Suprapubic skin (tissue), 4 donors: Measurements from ENCODE around the gene SV2C. TPM values are rescaled to one million over a fixed set of nuclear protein-coding genes. Genes with fewer than 3 reads are reported as not detected.

Experiments
- DNase-seq, 2 donors: peaks; one replicate each; pipeline ENCODE4 v3.0.0-alpha.2; 2019; ENCODE audit warnings: low spot score in 2 of 2
- H3K27ac ChIP-seq: fragments of 200-600 bp; sonication (generic); one replicate; pipeline ENCODE4 v1.5.1; 2019
- H3K27me3 ChIP-seq: fragments of 200-600 bp; sonication (generic); one replicate; pipeline ENCODE4 v1.5.1; 2019
- H3K36me3 ChIP-seq: fragments of 200-600 bp; sonication (generic); one replicate; pipeline ENCODE4 v1.5.1; 2019
- H3K4me1 ChIP-seq: fragments of 200-600 bp; sonication (generic); one replicate; pipeline ENCODE4 v1.5.1; 2019
- H3K4me3 ChIP-seq: fragments of 200-600 bp; sonication (generic); one replicate; pipeline ENCODE4 v1.5.1; 2019; ENCODE audit warnings: mild to moderate bottlenecking
- H3K9me3 ChIP-seq: fragments of 200-600 bp; sonication (generic); one replicate; pipeline ENCODE4 v1.5.1; 2019
- CTCF ChIP-seq, 2 donors: fragments of 200-600 bp in 1 of 2; fragments of 450-650 bp in 1 of 2; sonication (generic) in 1 of 2; IDR thresholded peaks; one replicate each; pipeline ENCODE4 v1.5.1; 2016 to 2019; ENCODE audit warnings: antibody characterized with exemption in 2 of 2, mild to moderate bottlenecking in 1 of 2, moderate library complexity in 1 of 2
- EP300 ChIP-seq: sonication (generic); formaldehyde crosslinking; IDR thresholded peaks from one replicate; pipeline ENCODE4 v1.6.1; 2017; ENCODE audit warnings: antibody characterized with exemption
- POLR2A ChIP-seq, 2 donors: fragments of 450-650 bp; IDR thresholded peaks; one replicate each; pipeline ENCODE4 v1.6.1; 2017; ENCODE audit warnings: antibody characterized with exemption in 2 of 2, mild to moderate bottlenecking in 2 of 2, moderate library complexity in 2 of 2
- POLR2AphosphoS5 ChIP-seq, 3 donors: sonication (generic); formaldehyde crosslinking; IDR thresholded peaks; one replicate each; pipeline ENCODE4 v1.6.1; 2017; ENCODE audit warnings: antibody characterized with exemption in 3 of 3
- WGBS: methylation state at CpG from one replicate; pipeline ENCODE4 v1.1.5; 2018; 5-methylcytosine and 5-hydroxymethylcytosine counted together
- total RNA-seq, 4 donors: library from RNA; depleted of rRNA; stranded (reverse); fragments of >200 nt; gene quantifications; one replicate each; pipeline ENCODE4 v1.1.0, GENCODE V29; 2016

Gene SV2C
- total RNA-seq, 4 donors from 2014 or later, result 0.16 to 0.30 (median 0.23) TPM; not detected in 1

- TF ChIP-seq EP300 (no peak), POLR2AphosphoS5 (IDR thresholded peaks at IDR 0.05) (no peak)
- Histone ChIP-seq H3K27ac (no peak overlapping the region), H3K9me3 (no peaks in the 10 kb centered on the region), H3K27me3 (no peaks in the 10 kb centered on the region), H3K4me1 (no peaks in the 10 kb centered on the region), H3K4me3 (no peak overlapping the region), H3K36me3 (no peaks in the 10 kb centered on the region)
- 91% methylated on average over 5 of the region's 5 CpGs for WGBS
- no peak for DNase-seq
Measured at GRCh38 chr5:76264681-76265080, 181.5 kb downstream of the SV2C start.

- no peak for DNase-seq
- Histone ChIP-seq H3K27me3 (no peaks in the 10 kb centered on the region), H3K27ac (no peak overlapping the region), H3K4me1 (peaks cover 6% of the 10 kb centered on the region), H3K4me3 (no peak overlapping the region), H3K9me3 (no peaks in the 10 kb centered on the region), H3K36me3 (no peaks in the 10 kb centered on the region)
- WGBS, result 66% methylated on average over 10 of the region's 10 CpGs
- no peak for TF ChIP-seq POLR2A (IDR thresholded peaks at IDR 0.05)
- no peak for TF ChIP-seq POLR2AphosphoS5 (IDR thresholded peaks at IDR 0.05)
- TF ChIP-seq CTCF (IDR thresholded peaks at IDR 0.05), result no peak
- no peak for TF ChIP-seq EP300
Measured at GRCh38 chr5:76269259-76269931, 186.2 kb downstream of the SV2C start.

GRCh38 chr5:76269932-76270610, 186.9 kb downstream of the SV2C start:
- H3K9me3 ChIP-seq, result no peaks in the 10 kb centered on the region
- H3K36me3 ChIP-seq, result no peaks in the 10 kb centered on the region
- no peak overlapping the region for H3K27ac ChIP-seq
- TF ChIP-seq POLR2AphosphoS5 (IDR thresholded peaks at IDR 0.05), result no peak
- no peak for TF ChIP-seq POLR2A (IDR thresholded peaks at IDR 0.05)
- TF ChIP-seq EP300, result no peak
- no peak for TF ChIP-seq CTCF (IDR thresholded peaks at IDR 0.05)
- H3K27me3 ChIP-seq, result no peaks in the 10 kb centered on the region
- H3K4me1 ChIP-seq, result peaks cover 6% of the 10 kb centered on the region
- 10% methylated on average over 1 of the region's 1 CpG for WGBS
- DNase-seq, result no peak
- H3K4me3 ChIP-seq, result no peak overlapping the region

- TF ChIP-seq POLR2AphosphoS5 (IDR thresholded peaks at IDR 0.05), result no peak
Measured at GRCh38 chr5:76271836-76272235, 188.7 kb downstream of the SV2C start.

GRCh38 chr5:76273206-76273885, 190.2 kb downstream of the SV2C start:
- H3K27me3 ChIP-seq, result no peaks in the 10 kb centered on the region
- no peaks in the 10 kb centered on the region for H3K36me3 ChIP-seq
- no peaks in the 10 kb centered on the region for H3K9me3 ChIP-seq
- no peak for TF ChIP-seq EP300
- no peak for TF ChIP-seq POLR2AphosphoS5 (IDR thresholded peaks at IDR 0.05)
- TF ChIP-seq POLR2A (IDR thresholded peaks at IDR 0.05), result no peak
- TF ChIP-seq CTCF (IDR thresholded peaks at IDR 0.05), result no peak
- peaks cover 6% of the 10 kb centered on the region for H3K4me1 ChIP-seq
- DNase-seq, result no peak
- no peak overlapping the region for H3K27ac ChIP-seq
- H3K4me3 ChIP-seq, result no peak overlapping the region
- 49% methylated on average over 8 of the region's 8 CpGs for WGBS

More at GRCh38 chr5:76271836-76272235, 188.7 kb downstream of the SV2C start:
- no peak overlapping the region for H3K27ac ChIP-seq
- no peak overlapping the region for H3K4me3 ChIP-seq
- peaks cover 6% of the 10 kb centered on the region for H3K4me1 ChIP-seq
- DNase-seq, result no peak
- H3K36me3 ChIP-seq, result no peaks in the 10 kb centered on the region
- no peaks in the 10 kb centered on the region for H3K9me3 ChIP-seq
- H3K27me3 ChIP-seq, result no peaks in the 10 kb centered on the region

- no peak for DNase-seq
- peaks cover 6% of the 10 kb centered on the region for H3K4me1 ChIP-seq
- no peaks in the 10 kb centered on the region for H3K27me3 ChIP-seq
- H3K9me3 ChIP-seq, result no peaks in the 10 kb centered on the region
- H3K4me3 ChIP-seq, result no peak overlapping the region
- H3K36me3 ChIP-seq, result no peaks in the 10 kb centered on the region
- TF ChIP-seq POLR2A (IDR thresholded peaks at IDR 0.05) (no peak), CTCF (IDR thresholded peaks at IDR 0.05) (no peak), POLR2AphosphoS5 (IDR thresholded peaks at IDR 0.05) (no peak), EP300 (no peak)
- no peak overlapping the region for H3K27ac ChIP-seq
Measured at GRCh38 chr5:76274571-76274970, 191.4 kb downstream of the SV2C start.
